KMS-11 (cell line): ENCODE measurements around the gene SHROOM2.

Source experiments
- H2AFZ ChIP-seq: fragments of 200-600 bp; sonication (generic); 2 replicates; pipeline ENCODE4 v1.6.1; 2016; ENCODE audit warnings: antibody characterized with exemption, mixed run types, low read depth
- H3K27ac ChIP-seq: fragments of 200-600 bp; sonication (generic); 2 replicates; pipeline ENCODE4 v1.6.1; 2016; ENCODE audit warnings: mild to moderate bottlenecking, mixed run types
- H3K27me3 ChIP-seq: fragments of 200-600 bp; sonication (generic); 2 replicates; pipeline ENCODE4 v1.6.1; 2017; ENCODE audit warnings: mild to moderate bottlenecking, low read depth, mixed run types, moderate library complexity; ENCODE audit not compliant: insufficient read depth
- H3K36me3 ChIP-seq: fragments of 200-600 bp; sonication (generic); 2 replicates; pipeline ENCODE4 v1.6.1; 2017; ENCODE audit warnings: mild to moderate bottlenecking, mixed run types; ENCODE audit not compliant: insufficient read depth
- H3K4me1 ChIP-seq: fragments of 200-600 bp; sonication (generic); 2 replicates; pipeline ENCODE4 v1.6.1; 2016; ENCODE audit warnings: mild to moderate bottlenecking, low read depth, mixed run types; ENCODE audit not compliant: poor library complexity, severe bottlenecking
- H3K4me2 ChIP-seq: fragments of 200-600 bp; sonication (generic); 2 replicates; pipeline ENCODE4 v1.7.0; 2016; ENCODE audit warnings: mild to moderate bottlenecking, mixed run types
- H3K4me3 ChIP-seq: fragments of 200-600 bp; sonication (generic); IDR thresholded peaks from 2 replicates; pipeline ENCODE4 v1.6.1; 2017; ENCODE audit warnings: low read depth, low read length, mixed read lengths; ENCODE audit not compliant: insufficient read depth
- H3K79me2 ChIP-seq: fragments of 200-600 bp; sonication (generic); 2 replicates; pipeline ENCODE4 v1.6.1; 2016; ENCODE audit warnings: low read depth, mixed run types; ENCODE audit not compliant: insufficient read depth
- H3K9ac ChIP-seq: fragments of 200-600 bp; sonication (generic); 2 replicates; pipeline ENCODE4 v1.6.1; 2016; ENCODE audit warnings: mild to moderate bottlenecking, mixed run types
- H4K20me1 ChIP-seq: fragments of 200-600 bp; sonication (generic); 2 replicates; pipeline ENCODE4 v1.6.1; 2016; ENCODE audit warnings: mild to moderate bottlenecking, mixed run types; ENCODE audit not compliant: insufficient read depth
- TF ChIP-seq, protein P1 (sequence below): fragments of 200-600 bp; sonication (generic); conservative IDR thresholded peaks from 2 replicates; pipeline ENCODE4 v1.6.1; 2017; ENCODE audit warnings: low read depth, mild to moderate bottlenecking, antibody characterized with exemption, low read length, moderate library complexity, mixed read lengths

Gene SHROOM2

DNA sequence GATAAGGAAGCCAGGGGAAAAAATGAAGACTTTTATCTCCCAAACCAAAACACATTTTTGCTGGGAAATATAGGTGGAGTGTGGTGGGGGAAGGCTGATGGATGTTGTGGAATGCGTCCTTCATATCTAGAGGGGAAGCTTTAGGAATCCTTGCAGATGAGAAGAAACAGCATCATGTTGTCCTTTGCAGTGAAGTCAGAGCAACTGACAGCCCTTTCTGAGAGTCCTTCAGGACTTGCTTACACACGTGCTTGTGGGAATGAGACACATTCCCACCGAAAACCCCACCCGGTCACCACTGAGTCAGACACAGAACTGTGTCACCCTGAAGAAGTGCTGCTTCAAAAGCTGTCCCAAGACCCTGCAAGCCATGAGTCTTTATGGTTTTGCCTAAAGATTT, 81.5 kb downstream of the SHROOM2 start:
- H3K27ac ChIP-seq = no peak overlapping the region
- H4K20me1 ChIP-seq = no peaks in the 10 kb centered on the region
- no peak overlapping the region for H2AFZ ChIP-seq
- H3K4me1 ChIP-seq = no peaks in the 10 kb centered on the region
- H3K4me2 ChIP-seq = no peak overlapping the region
- H3K9ac ChIP-seq = no peak overlapping the region
- TF ChIP-seq, protein P1, sequence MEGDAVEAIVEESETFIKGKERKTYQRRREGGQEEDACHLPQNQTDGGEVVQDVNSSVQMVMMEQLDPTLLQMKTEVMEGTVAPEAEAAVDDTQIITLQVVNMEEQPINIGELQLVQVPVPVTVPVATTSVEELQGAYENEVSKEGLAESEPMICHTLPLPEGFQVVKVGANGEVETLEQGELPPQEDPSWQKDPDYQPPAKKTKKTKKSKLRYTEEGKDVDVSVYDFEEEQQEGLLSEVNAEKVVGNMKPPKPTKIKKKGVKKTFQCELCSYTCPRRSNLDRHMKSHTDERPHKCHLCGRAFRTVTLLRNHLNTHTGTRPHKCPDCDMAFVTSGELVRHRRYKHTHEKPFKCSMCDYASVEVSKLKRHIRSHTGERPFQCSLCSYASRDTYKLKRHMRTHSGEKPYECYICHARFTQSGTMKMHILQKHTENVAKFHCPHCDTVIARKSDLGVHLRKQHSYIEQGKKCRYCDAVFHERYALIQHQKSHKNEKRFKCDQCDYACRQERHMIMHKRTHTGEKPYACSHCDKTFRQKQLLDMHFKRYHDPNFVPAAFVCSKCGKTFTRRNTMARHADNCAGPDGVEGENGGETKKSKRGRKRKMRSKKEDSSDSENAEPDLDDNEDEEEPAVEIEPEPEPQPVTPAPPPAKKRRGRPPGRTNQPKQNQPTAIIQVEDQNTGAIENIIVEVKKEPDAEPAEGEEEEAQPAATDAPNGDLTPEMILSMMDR = no peak
- H3K79me2 ChIP-seq = no peaks in the 10 kb centered on the region
- no peaks in the 10 kb centered on the region for H3K27me3 ChIP-seq
- no peak overlapping the region for H3K4me3 ChIP-seq
- no peaks in the 10 kb centered on the region for H3K36me3 ChIP-seq

DNA sequence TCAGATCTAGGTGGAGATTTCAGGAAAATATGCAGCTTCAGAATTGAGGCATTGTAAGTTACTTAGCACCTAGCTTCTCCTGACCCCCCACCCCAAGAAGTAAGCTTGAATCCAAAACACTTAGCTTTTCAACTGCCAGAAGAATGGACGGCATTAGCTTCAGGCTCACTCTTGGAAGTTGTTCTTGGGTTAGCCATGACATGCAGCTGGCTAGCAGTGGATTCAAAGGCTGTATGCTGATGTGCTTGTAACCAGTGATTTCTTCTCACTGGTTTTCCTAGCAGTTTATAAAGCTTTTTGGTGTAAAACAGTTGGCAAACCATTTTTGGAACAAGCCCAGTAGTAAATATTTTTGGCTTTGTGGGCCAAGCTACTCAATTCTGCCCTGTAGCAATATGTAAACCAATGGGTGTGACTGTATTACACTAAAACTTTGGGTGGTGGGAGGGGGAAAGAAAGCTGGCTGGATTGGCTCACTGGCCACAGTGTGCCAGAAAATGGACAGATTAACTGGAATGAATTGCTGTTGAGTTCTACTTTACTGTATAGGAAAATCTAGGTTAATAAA, 85.6 kb downstream of the SHROOM2 start:
- H3K27ac ChIP-seq = no peak overlapping the region
- H3K9ac ChIP-seq = no peak overlapping the region
- H3K4me3 ChIP-seq = no peak overlapping the region
- no peaks in the 10 kb centered on the region for H3K27me3 ChIP-seq
- no peak overlapping the region for H3K4me2 ChIP-seq
- no peaks in the 10 kb centered on the region for H4K20me1 ChIP-seq
- no peak overlapping the region for H2AFZ ChIP-seq
- no peaks in the 10 kb centered on the region for H3K79me2 ChIP-seq
- H3K4me1 ChIP-seq = peaks cover 7% of the 10 kb centered on the region
- TF ChIP-seq, protein P1 = no peak
- H3K36me3 ChIP-seq = no peaks in the 10 kb centered on the region

DNA sequence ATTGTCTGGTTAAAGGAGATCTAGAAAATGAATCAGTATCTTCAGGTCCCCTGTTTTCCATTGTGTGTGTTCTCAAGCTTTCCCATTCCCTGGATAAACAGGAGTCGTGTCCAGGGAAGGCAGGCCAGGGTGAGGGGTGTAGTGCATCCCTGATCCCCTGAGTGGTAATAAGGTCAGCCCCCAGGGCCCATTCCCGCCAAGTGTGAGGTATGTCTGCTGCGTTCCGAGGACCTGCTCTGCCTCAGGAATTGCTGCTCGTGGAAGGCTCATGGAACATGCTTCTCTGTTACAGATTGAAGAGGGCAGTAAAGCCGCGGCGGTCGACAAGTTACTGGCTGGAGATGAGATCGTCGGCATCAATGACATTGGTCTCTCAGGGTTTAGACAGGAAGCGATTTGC, 87.1 kb downstream of the SHROOM2 start:
- Histone ChIP-seq H3K4me3 (no peak overlapping the region), H3K4me2 (no peak overlapping the region), H4K20me1 (no peaks in the 10 kb centered on the region), H3K4me1 (peaks cover 7% of the 10 kb centered on the region), H3K79me2 (no peaks in the 10 kb centered on the region), H3K27ac (no peak overlapping the region), H3K27me3 (no peaks in the 10 kb centered on the region), H2AFZ (no peak overlapping the region), H3K9ac (no peak overlapping the region), H3K36me3 (no peaks in the 10 kb centered on the region)
- TF ChIP-seq, protein P1 = no peak

DNA sequence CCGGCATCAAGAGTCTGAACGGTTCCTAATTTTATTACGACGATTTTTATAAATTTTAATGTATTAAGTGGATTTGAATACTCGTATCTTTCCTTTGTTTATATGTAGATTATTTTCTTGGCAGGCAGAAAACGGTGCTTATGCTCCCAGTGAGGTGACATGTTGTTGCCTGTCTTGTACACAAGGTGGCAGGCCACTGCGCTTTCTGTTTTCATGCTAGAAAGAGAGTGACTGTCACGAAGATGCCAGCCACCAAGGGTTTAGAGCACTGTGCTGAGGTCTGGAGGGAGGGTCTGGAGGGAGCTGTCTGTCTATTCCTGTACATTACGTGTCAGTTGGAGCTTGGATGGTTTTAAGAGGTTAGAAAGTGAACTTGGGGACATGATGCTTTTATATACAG, 87.7 kb downstream of the SHROOM2 start:
- H3K27ac ChIP-seq = no peak overlapping the region
- peak overlapping the region; percentile 43; the same call in 1 of the 2 replicates for H2AFZ ChIP-seq
- no peak overlapping the region for H3K4me3 ChIP-seq
- H3K4me2 ChIP-seq = no peak overlapping the region; the same call in 1 of the 2 replicates
- H3K79me2 ChIP-seq = no peaks in the 10 kb centered on the region
- H3K36me3 ChIP-seq = no peaks in the 10 kb centered on the region
- TF ChIP-seq, protein P1 = peak; percentile 74
- H3K27me3 ChIP-seq = no peaks in the 10 kb centered on the region
- H3K9ac ChIP-seq = no peak overlapping the region
- H4K20me1 ChIP-seq = no peaks in the 10 kb centered on the region
- H3K4me1 ChIP-seq = peaks cover 7% of the 10 kb centered on the region
